ENCODE measurements around the gene SOCS3. TPM values are rescaled to one million over a fixed set of nuclear protein-coding genes. Genes with fewer than 3 reads are reported as not detected.

SOCS3 gene
- total and polyA plus RNA-seq, 2 experiments from 2014 or later, result 13.2 to 32.9 TPM

- Histone ChIP-seq H3K4me3 (no peak overlapping the region), H3K9me2 (ENCODE audit: insufficient read depth) (no peaks in the 10 kb centered on the region; the same call in 1 of the 2 replicates), H3K4me1 (ENCODE audit: insufficient read depth) (peaks cover 20% of the 10 kb centered on the region), H4K20me1 (replicated peaks; ENCODE audit: insufficient read depth) (no peaks in the 10 kb centered on the region), H3F3A (replicated peaks; ENCODE audit: low read depth) (peaks cover 11% of the 10 kb centered on the region), H3K27me3 (ENCODE audit: insufficient read depth) (peaks cover 10% of the 10 kb centered on the region), H3K36me3 (ENCODE audit: insufficient read depth) (no peaks in the 10 kb centered on the region), H2AFZ (no peak overlapping the region), H3K27ac (ENCODE audit: low read depth) (no peak overlapping the region), H3K4me2 (no peak overlapping the region), H3K79me2 (replicated peaks; ENCODE audit: insufficient read depth) (no peaks in the 10 kb centered on the region)
- H3K4me1 Mint-ChIP-seq, result peaks cover 23% of the 10 kb centered on the region
- 0 out of 3 replicates have a peak, but pooled peaks cover 4% of the 10 kb centered on the region for H3K9me3 Mint-ChIP-seq
- no peak for ATAC-seq
- H3K27ac Mint-ChIP-seq, result no peak overlapping the region
- no peak overlapping the region for H3K4me3 Mint-ChIP-seq
- H3K36me3 Mint-ChIP-seq (ENCODE audit: low read depth), result no peaks in the 10 kb centered on the region
- peak; percentile 37 for DNase-seq (ENCODE audit: low spot score)
- H3K27me3 Mint-ChIP-seq (ENCODE audit: insufficient read depth, low read depth, poor library complexity), result peaks cover 21% of the 10 kb centered on the region
- TF ChIP-seq CTCF (conservative IDR thresholded peaks at IDR 0.05; ENCODE audit: low read depth in 2 of 2) (peak; percentile 22 to 65; a peak in 2 of 4 replicates), NANOG (IDR thresholded peaks at IDR 0.05; ENCODE audit: borderline replicate concordance) (no peak)
Observed at GRCh38 chr17:78346605-78347250, 13.1 kb downstream of the SOCS3 start.

GRCh38 chr17:78345791-78346494, 13.9 kb downstream of the SOCS3 start:
- peaks cover 17% of the 10 kb centered on the region for H3K4me1 Mint-ChIP-seq
- H3F3A ChIP-seq (replicated peaks; ENCODE audit: low read depth), result 0 out of 2 replicates have a peak, but pooled peaks cover 7% of the 10 kb centered on the region
- no peak overlapping the region for H2AFZ ChIP-seq
- H4K20me1 ChIP-seq (replicated peaks; ENCODE audit: insufficient read depth), result no peaks in the 10 kb centered on the region
- peaks cover 18% of the 10 kb centered on the region for H3K4me1 ChIP-seq (ENCODE audit: insufficient read depth)
- H3K36me3 Mint-ChIP-seq (ENCODE audit: low read depth), result no peaks in the 10 kb centered on the region
- no peak overlapping the region for H3K27ac ChIP-seq (ENCODE audit: low read depth)
- H3K9me3 Mint-ChIP-seq, result 0 out of 3 replicates have a peak, but pooled peaks cover 4% of the 10 kb centered on the region
- DNase-seq (ENCODE audit: low spot score), result no peak
- peaks cover 21% of the 10 kb centered on the region for H3K27me3 Mint-ChIP-seq (ENCODE audit: insufficient read depth, low read depth, poor library complexity)
- H3K79me2 ChIP-seq (replicated peaks; ENCODE audit: insufficient read depth), result no peaks in the 10 kb centered on the region
- H3K9me2 ChIP-seq (ENCODE audit: insufficient read depth), result no peaks in the 10 kb centered on the region; the same call in 1 of the 2 replicates
- no peak overlapping the region for H3K27ac Mint-ChIP-seq
- H3K4me2 ChIP-seq, result no peak overlapping the region
- peaks cover 15% of the 10 kb centered on the region for H3K27me3 ChIP-seq (ENCODE audit: insufficient read depth)
- TF ChIP-seq CTCF (conservative IDR thresholded peaks at IDR 0.05; ENCODE audit: low read depth in 2 of 2) (no peak), ZNF114 (CRISPR knock-in tag; IDR thresholded peaks at IDR 0.05) (no peak), ETS1 (IDR thresholded peaks at IDR 0.05) (no peak)
- no peak overlapping the region for H3K4me3 Mint-ChIP-seq
- ATAC-seq, result no peak
- H3K36me3 ChIP-seq (ENCODE audit: insufficient read depth), result no peaks in the 10 kb centered on the region
- H3K4me3 ChIP-seq, result no peak overlapping the region
